ENCODE measurements around the gene KCNQ4. TPM values are rescaled to one million over a fixed set of nuclear protein-coding genes. Genes with fewer than 3 reads are reported as not detected.

KCNQ4 gene
- total RNA-seq, 1 experiment from 2014 or later = 2.3 TPM

- H3K79me2 ChIP-seq (ENCODE audit: low read length) = peaks cover 5% of the 10 kb centered on the region; the same call in 1 of the 2 replicates
- H3K27ac ChIP-seq (ENCODE audit: low read length) = no peak overlapping the region
- no peak overlapping the region for H3K4me3 ChIP-seq (ENCODE audit: low read length)
- no peak overlapping the region for H2AFZ ChIP-seq (ENCODE audit: low read length)
- peaks cover 60% of the 10 kb centered on the region for H3K36me3 ChIP-seq (ENCODE audit: insufficient read depth, low read length)
- no peak overlapping the region for H3K9ac ChIP-seq (ENCODE audit: low read length)
- H3K9me3 ChIP-seq (ENCODE audit: low read length) = no peaks in the 10 kb centered on the region
- no peak for DNase-seq
- H3K27me3 ChIP-seq (ENCODE audit: low read length) = no peaks in the 10 kb centered on the region
- no peaks in the 10 kb centered on the region for H3K9me2 ChIP-seq (replicated peaks; ENCODE audit: insufficient read depth, low read length)
- H4K20me1 ChIP-seq (ENCODE audit: insufficient read depth, low read depth, low read length) = no peaks in the 10 kb centered on the region
- peaks cover 33% of the 10 kb centered on the region for H3K4me1 ChIP-seq (ENCODE audit: low read length)
- H3K4me2 ChIP-seq (ENCODE audit: low read depth, low read length, poor library complexity, severe bottlenecking) = no peak overlapping the region
Measured at GRCh38 chr1:40768146-40768990, 15.2 kb upstream of the KCNQ4 start.

- Histone ChIP-seq H3K4me1 (ENCODE audit: low read length) (peaks cover 35% of the 10 kb centered on the region), H3K9ac (ENCODE audit: low read length) (no peak overlapping the region), H3K4me3 (ENCODE audit: low read length) (no peak overlapping the region), H2AFZ (ENCODE audit: low read length) (no peak overlapping the region), H3K4me2 (ENCODE audit: low read depth, low read length, poor library complexity, severe bottlenecking) (no peak overlapping the region), H3K79me2 (ENCODE audit: low read length) (no peaks in the 10 kb centered on the region), H4K20me1 (ENCODE audit: insufficient read depth, low read depth, low read length) (no peaks in the 10 kb centered on the region), H3K27ac (ENCODE audit: low read length) (peak overlapping the region; percentile 46), H3K9me3 (ENCODE audit: low read length) (no peaks in the 10 kb centered on the region), H3K36me3 (ENCODE audit: insufficient read depth, low read length) (peaks cover 49% of the 10 kb centered on the region), H3K27me3 (ENCODE audit: low read length) (no peaks in the 10 kb centered on the region), H3K9me2 (replicated peaks; ENCODE audit: insufficient read depth, low read length) (no peaks in the 10 kb centered on the region)
- peak; percentile 62 for DNase-seq
Measured at GRCh38 chr1:40769815-40770214, 13.8 kb upstream of the KCNQ4 start.

DNA sequence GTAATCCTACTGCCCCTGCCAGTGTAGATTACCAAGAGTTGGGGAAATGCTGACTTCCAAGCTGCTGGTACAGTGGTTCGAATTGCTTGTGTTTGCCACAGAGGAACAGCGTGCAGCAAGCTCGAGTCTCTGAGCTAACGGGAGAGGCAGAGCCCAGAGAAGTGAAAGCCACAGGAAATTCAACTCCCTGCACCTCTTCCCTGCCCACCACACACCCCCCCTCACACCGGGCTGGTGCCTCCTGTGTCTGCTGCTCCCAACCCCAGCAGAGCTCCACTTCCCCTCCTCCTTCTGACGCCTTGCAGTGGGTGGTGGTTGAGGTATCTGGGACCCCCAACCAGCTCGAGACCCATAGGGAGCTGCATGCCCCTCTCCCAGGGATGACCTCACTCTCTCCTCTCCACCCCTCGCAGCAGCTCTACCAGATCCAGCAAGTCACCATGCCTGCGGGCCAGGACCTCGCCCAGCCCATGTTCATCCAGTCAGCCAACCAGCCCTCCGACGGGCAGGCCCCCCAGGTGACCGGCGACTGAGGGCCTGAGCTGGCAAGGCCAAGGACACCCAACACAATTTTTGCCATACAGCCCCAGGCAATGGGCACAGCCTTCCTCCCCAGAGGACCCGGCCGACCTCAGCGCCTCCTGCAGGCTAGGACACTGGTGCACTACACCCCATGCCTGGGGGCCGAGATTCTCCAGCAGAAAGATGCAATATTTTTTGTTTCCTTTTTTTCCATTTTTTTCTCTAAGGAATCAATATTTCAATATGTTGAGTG lies 13.1 kb upstream of the KCNQ4 start:
- Histone ChIP-seq H3K9me3 (ENCODE audit: low read length) (no peaks in the 10 kb centered on the region), H2AFZ (ENCODE audit: low read length) (no peak overlapping the region), H3K36me3 (ENCODE audit: insufficient read depth, low read length) (peaks cover 46% of the 10 kb centered on the region), H3K9me2 (replicated peaks; ENCODE audit: insufficient read depth, low read length) (no peaks in the 10 kb centered on the region), H3K27me3 (ENCODE audit: low read length) (no peaks in the 10 kb centered on the region), H3K4me1 (ENCODE audit: low read length) (peaks cover 35% of the 10 kb centered on the region), H3K4me2 (ENCODE audit: low read depth, low read length, poor library complexity, severe bottlenecking) (no peak overlapping the region), H4K20me1 (ENCODE audit: insufficient read depth, low read depth, low read length) (no peaks in the 10 kb centered on the region), H3K27ac (ENCODE audit: low read length) (peak overlapping the region; percentile 62; the same call in 1 of the 2 replicates), H3K79me2 (ENCODE audit: low read length) (no peaks in the 10 kb centered on the region), H3K9ac (ENCODE audit: low read length) (no peak overlapping the region), H3K4me3 (ENCODE audit: low read length) (no peak overlapping the region)
- no peak for DNase-seq

DNA sequence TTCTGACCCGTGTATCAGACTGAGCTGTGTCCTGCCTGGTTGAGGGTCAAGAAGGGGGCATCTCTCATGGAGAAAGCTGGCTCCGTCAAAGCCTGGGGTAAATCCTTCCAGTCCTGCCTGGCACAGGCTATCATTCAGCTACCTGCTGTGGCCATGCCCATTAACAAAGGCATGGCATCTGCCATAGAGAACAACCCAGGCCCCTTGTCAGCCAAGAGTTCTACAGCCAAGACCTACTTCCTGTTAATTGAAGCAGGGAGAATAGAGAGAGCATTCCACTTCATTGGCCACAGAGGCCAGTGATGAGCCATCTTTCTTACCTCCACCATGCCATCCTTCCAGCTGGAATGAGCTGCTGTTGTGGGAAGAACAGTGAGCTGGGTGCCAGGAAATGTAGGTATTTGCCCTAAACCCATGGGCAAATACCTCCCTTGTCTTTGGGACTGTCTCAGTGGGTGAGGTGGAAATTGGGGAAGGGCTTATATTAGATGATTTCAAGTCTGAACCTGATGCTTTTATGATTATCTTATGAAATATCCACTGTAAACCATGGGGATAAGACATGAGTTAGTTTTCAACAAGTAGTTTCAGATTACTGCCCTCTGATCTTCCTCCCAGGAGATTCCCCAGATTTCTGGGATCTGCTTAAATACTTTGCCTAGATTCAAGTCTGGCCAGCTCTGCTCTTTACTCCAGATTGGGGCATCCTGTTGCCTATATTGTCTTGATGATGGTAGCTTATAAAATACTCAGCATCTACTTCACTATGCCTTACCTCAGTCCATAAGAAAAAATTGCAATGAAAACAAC lies 11.2 kb upstream of the KCNQ4 start:
- Histone ChIP-seq H3K4me1 (ENCODE audit: low read length) (peaks cover 35% of the 10 kb centered on the region), H3K27ac (ENCODE audit: low read length) (peak overlapping the region; percentile 62), H3K9ac (ENCODE audit: low read length) (no peak overlapping the region), H2AFZ (ENCODE audit: low read length) (no peak overlapping the region), H3K9me3 (ENCODE audit: low read length) (no peaks in the 10 kb centered on the region; the same call in 1 of the 2 replicates), H4K20me1 (ENCODE audit: insufficient read depth, low read depth, low read length) (no peaks in the 10 kb centered on the region), H3K4me3 (ENCODE audit: low read length) (no peak overlapping the region), H3K9me2 (replicated peaks; ENCODE audit: insufficient read depth, low read length) (no peaks in the 10 kb centered on the region), H3K4me2 (ENCODE audit: low read depth, low read length, poor library complexity, severe bottlenecking) (no peak overlapping the region), H3K36me3 (ENCODE audit: insufficient read depth, low read length) (peaks cover 47% of the 10 kb centered on the region), H3K27me3 (ENCODE audit: low read length) (no peaks in the 10 kb centered on the region), H3K79me2 (ENCODE audit: low read length) (no peaks in the 10 kb centered on the region)
- peak; percentile 61 for DNase-seq

GRCh38 chr1:40773748-40774265 lies 9.8 kb upstream of the KCNQ4 start:
- Histone ChIP-seq H3K4me2 (ENCODE audit: low read depth, low read length, poor library complexity, severe bottlenecking) (no peak overlapping the region), H3K27ac (ENCODE audit: low read length) (peak overlapping the region; percentile 62), H3K36me3 (ENCODE audit: insufficient read depth, low read length) (peaks cover 43% of the 10 kb centered on the region), H3K4me3 (ENCODE audit: low read length) (no peak overlapping the region), H3K9me3 (ENCODE audit: low read length) (no peaks in the 10 kb centered on the region; the same call in 1 of the 2 replicates), H3K9me2 (replicated peaks; ENCODE audit: insufficient read depth, low read length) (no peaks in the 10 kb centered on the region), H3K4me1 (ENCODE audit: low read length) (peaks cover 35% of the 10 kb centered on the region), H3K79me2 (ENCODE audit: low read length) (no peaks in the 10 kb centered on the region), H2AFZ (ENCODE audit: low read length) (no peak overlapping the region), H4K20me1 (ENCODE audit: insufficient read depth, low read depth, low read length) (no peaks in the 10 kb centered on the region), H3K27me3 (ENCODE audit: low read length) (no peaks in the 10 kb centered on the region), H3K9ac (ENCODE audit: low read length) (no peak overlapping the region)
- DNase-seq = no peak

GRCh38 chr1:40774266-40774998 lies 9.2 kb upstream of the KCNQ4 start:
- H3K4me1 ChIP-seq (ENCODE audit: low read length) = peaks cover 32% of the 10 kb centered on the region
- no peaks in the 10 kb centered on the region for H3K79me2 ChIP-seq (ENCODE audit: low read length)
- H3K9me3 ChIP-seq (ENCODE audit: low read length) = no peaks in the 10 kb centered on the region; the same call in 1 of the 2 replicates
- no peaks in the 10 kb centered on the region for H3K9me2 ChIP-seq (replicated peaks; ENCODE audit: insufficient read depth, low read length)
- H3K4me2 ChIP-seq (ENCODE audit: low read depth, low read length, poor library complexity, severe bottlenecking) = no peak overlapping the region
- H3K36me3 ChIP-seq (ENCODE audit: insufficient read depth, low read length) = peaks cover 37% of the 10 kb centered on the region
- no peaks in the 10 kb centered on the region for H4K20me1 ChIP-seq (ENCODE audit: insufficient read depth, low read depth, low read length)
- H3K27me3 ChIP-seq (ENCODE audit: low read length) = no peaks in the 10 kb centered on the region
- no peak overlapping the region for H3K9ac ChIP-seq (ENCODE audit: low read length)
- H3K4me3 ChIP-seq (ENCODE audit: low read length) = no peak overlapping the region
- peak; percentile 80 for DNase-seq
- no peak overlapping the region for H2AFZ ChIP-seq (ENCODE audit: low read length)
- peak overlapping the region; percentile 62; the same call in 1 of the 2 replicates for H3K27ac ChIP-seq (ENCODE audit: low read length)

DNA sequence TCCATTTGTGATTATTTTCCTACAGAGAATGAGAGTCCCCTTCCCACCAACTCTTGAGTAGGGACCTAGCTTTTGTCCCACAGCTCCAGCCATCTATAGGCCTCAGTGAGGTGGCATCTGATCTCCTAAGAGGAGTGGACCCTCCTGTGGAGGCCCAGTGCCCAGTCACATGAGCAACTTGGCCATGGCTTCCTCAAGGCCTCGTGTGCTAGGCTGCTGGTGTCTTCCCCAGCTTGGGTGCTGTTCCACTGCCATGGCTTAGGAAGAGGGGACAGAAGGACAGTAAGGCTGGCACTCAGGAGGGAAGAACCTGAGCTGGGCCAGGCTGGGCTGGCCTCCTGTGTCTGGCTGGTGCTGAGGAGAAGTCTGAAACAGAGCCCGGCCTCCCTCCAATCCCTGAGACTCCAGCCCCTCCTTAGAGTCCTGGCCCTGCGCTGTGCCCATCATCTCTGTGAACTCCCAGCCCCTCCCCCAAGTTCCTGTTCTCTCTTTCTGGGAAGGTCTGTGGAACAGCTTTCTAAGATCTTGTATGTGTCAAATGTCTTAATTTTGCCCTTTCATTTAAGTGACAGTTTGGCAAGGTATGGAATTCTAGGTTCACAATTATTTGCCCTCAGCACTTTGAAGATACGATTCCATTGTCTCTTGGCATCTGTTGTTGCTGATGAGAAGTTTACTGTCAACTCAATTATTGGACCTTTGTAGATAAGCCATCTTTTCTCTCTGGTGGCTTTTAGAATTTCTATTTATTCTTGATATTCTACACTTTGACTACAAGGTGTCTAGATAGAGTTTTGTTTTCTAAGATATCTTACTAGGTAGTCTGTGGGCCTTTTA lies 7.1 kb upstream of the KCNQ4 start:
- Histone ChIP-seq H3K9ac (ENCODE audit: low read length) (no peak overlapping the region), H3K27ac (ENCODE audit: low read length) (peak overlapping the region; percentile 37; the same call in 1 of the 2 replicates), H3K9me2 (replicated peaks; ENCODE audit: insufficient read depth, low read length) (no peaks in the 10 kb centered on the region), H3K9me3 (ENCODE audit: low read length) (no peaks in the 10 kb centered on the region; the same call in 1 of the 2 replicates), H2AFZ (ENCODE audit: low read length) (no peak overlapping the region), H3K4me2 (ENCODE audit: low read depth, low read length, poor library complexity, severe bottlenecking) (no peak overlapping the region), H3K4me1 (ENCODE audit: low read length) (peaks cover 20% of the 10 kb centered on the region), H4K20me1 (ENCODE audit: insufficient read depth, low read depth, low read length) (no peaks in the 10 kb centered on the region), H3K79me2 (ENCODE audit: low read length) (no peaks in the 10 kb centered on the region), H3K36me3 (ENCODE audit: insufficient read depth, low read length) (peaks cover 24% of the 10 kb centered on the region), H3K27me3 (ENCODE audit: low read length) (no peaks in the 10 kb centered on the region), H3K4me3 (ENCODE audit: low read length) (no peak overlapping the region)
- no peak for DNase-seq

Measured in Karpas-422 (cell line).